Endothelial cell of umbilical vein (primary cell): ENCODE measurements around the gene SETD2. TPM values are rescaled to one million over a fixed set of nuclear protein-coding genes. Genes with fewer than 3 reads are reported as not detected.

ENCODE experiments used
- BruUV-seq: library from RNA; stranded (reverse); fragments of 400-500 nt; replicated peaks from 2 replicates; lab custom pipeline; 2021; lab: Mats Ljungman, UMichigan
- CTCF ChIA-PET: fragments of 300-600, 350-600 bp; sonication (Branson Sonifier 250); formaldehyde crosslinking; loops from one replicate; lab custom pipeline; 2021; ENCODE audit warnings: antibody characterized with exemption, inconsistent platforms; lab: Charles Lee
- POLR2A ChIA-PET: fragments of 300-600, 350-600 bp; sonication (Branson Sonifier 250); formaldehyde crosslinking; loops from one replicate; lab custom pipeline; 2021; ENCODE audit warnings: antibody characterized with exemption, inconsistent platforms; lab: Charles Lee
- DNase-seq: peaks from one replicate; pipeline ENCODE4 v3.0.0-alpha.2; 2011; ENCODE audit warnings: low read depth, low spot score
- FAIRE-seq: peaks from 2 replicates; lab custom pipeline; 2011; peaks lifted over from hg19 to GRCh38; lab: Jason Lieb, UNC
- H2AFZ ChIP-seq: 2 replicates; pipeline ENCODE4 v1.6.0; 2012; ENCODE audit warnings: low read depth, low read length, control low read depth, inconsistent platforms
- H3K27ac ChIP-seq: 2 replicates; pipeline ENCODE4 v1.5.1; 2011; ENCODE audit warnings: low read depth, mild to moderate bottlenecking, control low read depth, low read length, moderate library complexity; ENCODE audit not compliant: insufficient read depth
- H3K27me3 ChIP-seq, 2 experiments: 2 replicates each; pipeline versions ENCODE4 v1.6.0 to v1.6.1; 2011; ENCODE audit warnings: low read length in 2 of 2, mixed read lengths in 1 of 2; ENCODE audit not compliant: control insufficient read depth in 2 of 2, insufficient read depth in 2 of 2
- H3K36me3 ChIP-seq, 2 experiments: 2 replicates in 1 of 2; 3 replicates in 1 of 2; pipeline ENCODE4 v1.5.1; 2011; ENCODE audit warnings: low read length in 2 of 2, mild to moderate bottlenecking in 1 of 2, moderate library complexity in 1 of 2; ENCODE audit not compliant: control insufficient read depth in 2 of 2, insufficient read depth in 2 of 2; ENCODE audit errors: extremely low read depth in 1 of 2
- H3K4me1 ChIP-seq: 3 replicates; pipeline ENCODE4 v1.5.1; 2011; ENCODE audit warnings: mild to moderate bottlenecking, low read length; ENCODE audit not compliant: control insufficient read depth, insufficient read depth; ENCODE audit errors: extremely low read depth
- H3K4me2 ChIP-seq: 2 replicates; pipeline ENCODE4 v1.6.1; 2011; ENCODE audit warnings: low read length, control low read depth, mixed read lengths; ENCODE audit not compliant: insufficient read depth
- H3K4me3 ChIP-seq, 3 experiments: fragments of 200-600 bp in 1 of 3; sonication (generic), shearing (Covaris generic) in 1 of 3; replicated peaks in 1 of 3; 2 replicates each; pipeline ENCODE4 v1.5.1; 2011 to 2016; ENCODE audit warnings: control low read depth in 3 of 3, low read length in 3 of 3, mild to moderate bottlenecking in 2 of 3, inconsistent platforms in 1 of 3, low read depth in 1 of 3, moderate library complexity in 1 of 3; ENCODE audit not compliant: insufficient read depth in 1 of 3
- H3K79me2 ChIP-seq: 2 replicates; pipeline ENCODE4 v1.6.0; 2012; ENCODE audit warnings: low read length, inconsistent platforms; ENCODE audit not compliant: control insufficient read depth, insufficient read depth
- H3K9ac ChIP-seq: replicated peaks from 2 replicates; pipeline ENCODE3; 2011; ENCODE audit warnings: low read length, control low read depth; ENCODE audit not compliant: insufficient read depth; ENCODE audit errors: extremely low read depth
- H3K9me1 ChIP-seq: replicated peaks from 3 replicates; pipeline ENCODE4 v1.6.0; 2011; ENCODE audit warnings: mild to moderate bottlenecking, low read length; ENCODE audit not compliant: control insufficient read depth, insufficient read depth; ENCODE audit errors: extremely low read depth
- H3K9me3 ChIP-seq: replicated peaks from 2 replicates; pipeline ENCODE4 v1.5.1; 2012; ENCODE audit warnings: low read length, inconsistent platforms; ENCODE audit not compliant: control insufficient read depth, insufficient read depth
- H4K20me1 ChIP-seq: replicated peaks from 2 replicates; pipeline ENCODE3; 2011; ENCODE audit warnings: mild to moderate bottlenecking, low read length; ENCODE audit not compliant: control insufficient read depth, insufficient read depth; ENCODE audit errors: extremely low read depth
- CTCF ChIP-seq, 2 donors: IDR thresholded peaks; 1 replicate in 1 of 2; 2 replicates in 1 of 2; pipeline ENCODE4 v1.5.1; 2011; ENCODE audit warnings: low read length in 2 of 2, mild to moderate bottlenecking in 2 of 2, moderate library complexity in 2 of 2, control low read depth in 1 of 2, inconsistent platforms in 1 of 2, low read depth in 1 of 2; ENCODE audit not compliant: insufficient read depth in 1 of 2; ENCODE audit errors: extremely low read depth in 1 of 2
- EZH2 ChIP-seq: IDR thresholded peaks from 2 replicates; pipeline ENCODE4 v1.6.1; 2012; ENCODE audit warnings: borderline replicate concordance, low read depth, mild to moderate bottlenecking, moderate library complexity, low read length, inconsistent platforms; ENCODE audit not compliant: severe bottlenecking
- FOS ChIP-seq: IDR thresholded peaks from 2 replicates; pipeline ENCODE4 v1.6.1; 2011; ENCODE audit warnings: mild to moderate bottlenecking, low read length, moderate library complexity, borderline replicate concordance; ENCODE audit not compliant: insufficient read depth
- GATA2 ChIP-seq: IDR thresholded peaks from 2 replicates; pipeline ENCODE4 v1.7.0; 2011; ENCODE audit warnings: low read depth, mild to moderate bottlenecking, moderate library complexity, mixed read lengths, low read length; ENCODE audit not compliant: insufficient read length, insufficient read depth
- JUN ChIP-seq: IDR thresholded peaks from 2 replicates; pipeline ENCODE4 v1.6.1; 2011; ENCODE audit warnings: borderline replicate concordance, low read depth; ENCODE audit not compliant: insufficient read length, insufficient read depth
- MAX ChIP-seq: IDR thresholded peaks from 2 replicates; pipeline ENCODE4 v1.6.1; 2011; ENCODE audit not compliant: insufficient read depth, insufficient read length
- MYC ChIP-seq: IDR thresholded peaks from one replicate; pipeline ENCODE4 v1.6.1; 2011; ENCODE audit warnings: mild to moderate bottlenecking, low read depth, low read length
- POLR2A ChIP-seq: IDR thresholded peaks from 2 replicates; pipeline ENCODE4 v1.6.1; 2012; ENCODE audit warnings: low read depth, mild to moderate bottlenecking, control low read depth, low read length
- POLR2AphosphoS5 ChIP-seq: IDR thresholded peaks from 2 replicates; pipeline ENCODE4 v1.6.1; 2012; ENCODE audit warnings: low read depth, mild to moderate bottlenecking, control low read depth, low read length, moderate library complexity; ENCODE audit not compliant: insufficient read depth
- dilution Hi-C: fragments of 300-500 bp; cut with MboI; formaldehyde crosslinking; loops from one replicate; pipeline ENCODE4 v1.15.0; 2019; ENCODE audit warnings: low sequenced_read_pairs; ENCODE audit not compliant: extremely low pct_ligation_motif_present
- intact Hi-C: fragments of 100-400 bp; cut with micrococcal nuclease; formaldehyde crosslinking; loops from one replicate; pipeline ENCODE4 v1.10.0; 2022
- polyA plus RNA-seq, 4 experiments: library from polyadenylated mRNA; depleted of rRNA in 3 of 4; stranded (reverse) in 3 of 4; unstranded in 1 of 4; fragments of >200 nt; gene quantifications; 2 replicates each; pipeline versions ENCODE4 v1.2.1 to v1.2.3, GENCODE V29; 2011 to 2012; ENCODE audit warnings: missing spikeins in 1 of 4
- total RNA-seq: library from RNA; stranded (reverse); gene quantifications from 2 replicates; pipeline ENCODE4 v1.2.3, GENCODE V29; 2021

Gene SETD2
- total and polyA plus RNA-seq, 2 donors (not counting 3 experiments of a cell fraction or from before 2014, with no cell fraction given) = 13.7 to 41.4 TPM

GRCh38 chr3:47193871-47194859 is 30.3 kb upstream of the SETD2 start:
- Histone ChIP-seq H3K4me3 (no peak overlapping the region), H3K36me3 (no peaks in the 10 kb centered on the region), H3K27ac (no peak overlapping the region), H3K4me1 (no peaks in the 10 kb centered on the region), H4K20me1 (no peaks in the 10 kb centered on the region), H3K79me2 (no peaks in the 10 kb centered on the region), H3K9me1 (no peaks in the 10 kb centered on the region), H3K4me2 (no peak overlapping the region), H3K27me3 (no peaks in the 10 kb centered on the region), H3K9me3 (no peaks in the 10 kb centered on the region), H3K9ac (no peak overlapping the region), H2AFZ (no peak overlapping the region)
- intact Hi-C loops = no loop called here
- FAIRE-seq (no peak), DNase-seq (no peak)
- POLR2A ChIA-PET = no interaction called here
- CTCF ChIA-PET = no interaction called here
- dilution Hi-C loops = no loop called here
- no peak for TF ChIP-seq MAX
- TF ChIP-seq POLR2A = no peak
- no peak for TF ChIP-seq POLR2AphosphoS5
- no peak for TF ChIP-seq JUN
- TF ChIP-seq FOS = no peak
- TF ChIP-seq GATA2 = no peak
- no peak for TF ChIP-seq CTCF (IDR thresholded peaks at IDR 0.05; ENCODE audit: extremely low read depth in 1 of 2, insufficient read depth in 1 of 2, low read depth in 1 of 2, low read length in 2 of 2)
- no peak for TF ChIP-seq EZH2
- TF ChIP-seq MYC = no peak
- BruUV-seq = no TSS peak
